CD4-positive, alpha-beta T cell treated with Interleukin-6 at 100 ng/mL for 8 hours (primary cell): Measurements from ENCODE around the gene HMGCS2.

Experiments used
- DNase-seq: peaks from one replicate; pipeline ENCODE4 v3.0.0-alpha.2; 2020; ENCODE audit warnings: mixed read lengths, low spot score

Gene HMGCS2

DNA sequence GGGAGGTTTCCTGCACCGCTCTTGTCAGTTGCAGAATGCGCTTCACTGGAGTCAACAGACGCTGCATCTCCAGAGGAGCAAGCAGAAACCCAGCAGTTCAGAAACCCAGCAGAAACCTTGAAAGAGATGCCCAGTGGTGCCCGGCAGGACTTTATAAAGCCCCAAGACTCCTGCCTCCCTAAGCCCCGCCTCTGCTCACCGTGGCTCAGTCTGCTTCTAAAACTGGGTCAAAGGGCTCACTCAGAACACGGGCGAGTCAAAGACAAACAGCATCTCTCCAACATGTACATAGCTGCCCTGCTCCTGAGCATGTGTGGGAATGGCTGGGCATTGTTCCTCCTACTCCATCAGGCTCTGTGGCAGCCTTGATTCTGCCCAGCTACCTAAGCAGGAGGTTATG is at the start of gene HMGCS2:
Gene HMGCS2 (minus strand): TSS at position 128 of the 400 bp plus-strand sequence. CDS start 61 bp downstream, at position 67.
- DNase-seq: no peak

DNA sequence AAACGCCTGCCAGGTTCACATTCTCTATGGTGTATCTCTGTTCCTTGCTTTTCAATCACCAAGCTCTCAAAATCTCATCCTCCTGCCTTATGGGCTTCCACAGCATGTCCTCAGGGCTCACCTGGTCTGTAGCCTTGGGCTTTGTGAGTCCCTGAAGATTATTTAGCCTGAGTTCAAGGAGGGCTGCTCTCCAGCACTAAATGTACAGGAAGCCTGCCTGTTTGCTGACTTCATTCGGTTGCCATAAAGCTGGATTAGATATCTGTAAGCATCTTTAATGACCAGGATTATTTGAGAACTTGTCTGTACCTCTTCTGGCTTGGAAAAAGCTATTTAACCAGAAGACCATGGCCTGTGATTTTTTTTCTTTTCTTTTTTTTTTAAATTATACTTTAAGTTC is 49.5 kb upstream of the HMGCS2 start:
- DNase-seq: no peak

DNA sequence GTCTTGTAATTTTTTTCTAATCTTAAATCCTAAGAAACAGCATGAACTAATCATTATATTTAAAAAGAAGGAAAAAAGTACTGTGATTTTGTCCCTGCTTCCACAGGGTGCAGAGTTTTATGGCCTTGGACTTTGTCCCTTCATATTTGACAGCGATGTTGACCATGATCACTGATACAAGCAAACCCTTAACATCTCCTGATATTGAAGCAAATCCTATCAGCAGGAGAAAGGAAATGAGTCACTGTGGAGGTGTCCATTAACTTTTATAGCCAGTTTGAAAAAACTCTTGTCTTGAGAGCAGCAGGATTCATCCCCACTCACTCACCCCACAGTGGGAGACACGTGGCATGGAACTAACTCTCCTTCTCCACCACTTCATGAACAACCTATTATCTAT is 47.7 kb upstream of the HMGCS2 start:
- no peak for DNase-seq

DNA sequence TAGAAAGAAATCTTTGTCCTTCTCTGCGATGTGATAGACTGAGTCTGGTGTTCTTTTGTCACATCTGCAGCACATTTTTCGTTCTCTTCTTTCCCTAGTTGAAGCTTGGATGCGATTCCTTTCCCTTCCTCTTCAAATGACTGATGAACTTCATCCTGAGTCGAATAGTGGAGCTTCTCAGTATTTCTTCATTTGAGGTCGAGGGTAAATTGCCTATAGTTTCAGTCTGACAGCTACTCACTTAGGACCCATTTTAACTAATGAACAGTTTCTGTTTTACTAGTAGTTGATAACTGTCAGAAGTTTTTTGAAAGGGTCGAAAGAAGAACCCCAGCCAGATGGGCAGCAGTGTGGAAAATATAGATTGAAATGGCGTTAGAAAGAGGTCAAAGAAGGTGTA is 47.2 kb upstream of the HMGCS2 start:
- no peak for DNase-seq

DNA sequence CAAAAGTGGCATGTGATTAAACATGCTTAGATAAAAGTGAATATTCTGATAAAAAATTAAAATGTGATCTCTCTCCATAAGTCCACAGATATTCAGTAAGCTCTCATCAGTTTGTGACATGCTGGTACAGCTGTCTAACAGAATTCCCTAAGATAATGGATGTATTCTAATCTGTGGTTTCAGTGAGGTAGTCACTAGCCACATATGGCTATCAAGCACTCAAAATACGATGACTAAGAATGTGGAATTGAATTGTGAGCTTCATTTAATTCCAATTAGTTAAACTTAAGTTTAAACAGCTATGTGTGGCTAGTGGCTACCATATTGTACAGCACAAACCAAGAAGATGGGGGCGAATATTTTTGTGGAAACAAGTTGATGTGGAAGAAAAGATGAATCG is 46.7 kb upstream of the HMGCS2 start:
- DNase-seq: no peak

DNA sequence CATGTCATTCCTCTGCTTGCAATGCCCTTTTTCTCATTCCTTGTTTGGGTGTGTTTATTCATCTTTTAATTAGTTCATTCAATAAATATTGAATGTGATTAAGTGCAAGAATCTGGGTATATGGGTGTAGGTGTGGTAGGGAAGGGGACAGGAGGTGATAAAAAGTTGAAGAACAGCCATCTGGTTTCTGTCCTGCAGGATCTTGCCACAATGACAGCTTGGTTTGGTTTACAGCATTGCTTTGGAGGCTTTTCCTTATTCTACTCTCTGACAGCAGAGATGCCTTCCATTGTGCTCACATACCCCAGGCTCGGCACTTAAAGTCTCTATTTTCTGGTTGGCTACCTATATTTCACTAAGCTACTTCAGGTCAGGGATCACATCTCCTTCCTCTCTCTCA is 45.6 kb upstream of the HMGCS2 start:
- DNase-seq: no peak

DNA sequence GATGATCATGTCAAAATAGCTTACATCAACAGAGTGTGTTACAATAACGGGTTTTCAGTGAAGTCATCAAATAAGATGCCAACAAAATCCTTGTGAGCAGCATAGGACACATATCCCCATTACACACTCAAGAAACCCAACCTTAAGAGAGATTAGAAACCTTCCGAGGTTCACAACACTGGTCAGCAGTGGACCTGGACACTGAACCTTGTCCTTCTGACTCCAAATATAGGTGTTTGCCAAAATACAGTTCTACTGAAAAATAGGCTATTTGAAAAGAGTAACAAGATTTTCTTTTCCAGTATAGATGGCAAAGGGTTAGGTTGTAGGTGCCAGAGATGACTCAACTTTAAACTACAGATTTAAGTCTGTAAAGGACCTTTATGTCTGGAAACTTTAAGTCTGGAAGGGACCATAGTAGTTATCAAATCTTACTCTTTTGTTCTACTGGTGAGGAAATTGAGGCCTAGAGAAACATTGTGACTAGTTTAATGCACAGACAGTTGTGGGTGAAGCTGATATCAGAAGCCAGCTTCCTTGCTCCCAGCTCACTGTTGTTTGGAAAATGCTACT is 43.4 kb upstream of the HMGCS2 start:
- no peak for DNase-seq

DNA sequence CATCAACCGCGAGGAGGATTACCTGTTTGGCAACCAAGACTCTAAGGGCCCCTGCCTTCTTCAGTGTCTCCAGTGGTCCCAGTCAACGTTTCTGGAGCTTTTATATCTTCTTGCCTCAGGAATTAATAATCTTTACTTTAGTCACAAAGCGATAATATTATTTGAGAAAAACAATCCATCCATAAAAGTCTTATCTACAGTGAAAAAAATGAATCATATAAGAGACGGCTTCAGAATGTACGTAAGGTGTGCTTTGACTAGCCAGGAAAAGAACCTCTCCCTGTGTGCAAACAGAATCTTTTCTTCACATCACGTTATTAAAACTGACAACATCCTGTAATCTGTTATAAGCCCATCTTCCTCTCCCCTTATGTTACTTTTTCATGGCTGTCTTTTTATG is 42.7 kb upstream of the HMGCS2 start, which contains the start of gene REG4:
Gene REG4 (minus strand): TSS at position 74 of the 400 bp plus-strand sequence. CDS start 2,691 bp downstream, outside the sequence.
- no peak for DNase-seq

DNA sequence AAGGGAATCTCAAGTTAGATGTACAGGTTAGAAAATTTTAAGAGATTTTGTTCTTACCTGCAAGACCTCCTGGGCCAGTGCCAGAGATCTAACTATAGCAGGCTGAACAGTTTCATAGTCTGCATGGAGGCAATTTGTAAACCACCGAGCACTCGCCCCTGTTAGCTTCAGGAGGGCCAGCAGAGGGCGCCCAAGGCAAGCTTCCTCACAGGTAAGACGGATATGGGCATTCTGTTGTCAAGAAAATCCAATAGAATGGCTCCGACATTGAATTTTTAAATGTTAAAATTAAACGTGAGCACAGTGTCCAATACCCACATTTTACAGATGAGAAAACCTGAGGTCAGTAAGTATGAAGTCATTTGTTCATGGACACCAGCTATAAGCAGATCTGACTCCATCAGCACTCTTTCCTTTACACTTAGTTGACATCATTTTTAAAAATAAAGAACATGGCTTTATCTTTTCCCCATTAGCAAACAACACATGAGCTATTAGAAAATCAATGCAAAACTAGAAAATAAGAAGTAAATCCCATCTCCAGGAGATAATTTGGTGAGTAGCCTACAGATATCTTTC is 40.4 kb upstream of the HMGCS2 start:
- DNase-seq: peak; percentile 64

DNA sequence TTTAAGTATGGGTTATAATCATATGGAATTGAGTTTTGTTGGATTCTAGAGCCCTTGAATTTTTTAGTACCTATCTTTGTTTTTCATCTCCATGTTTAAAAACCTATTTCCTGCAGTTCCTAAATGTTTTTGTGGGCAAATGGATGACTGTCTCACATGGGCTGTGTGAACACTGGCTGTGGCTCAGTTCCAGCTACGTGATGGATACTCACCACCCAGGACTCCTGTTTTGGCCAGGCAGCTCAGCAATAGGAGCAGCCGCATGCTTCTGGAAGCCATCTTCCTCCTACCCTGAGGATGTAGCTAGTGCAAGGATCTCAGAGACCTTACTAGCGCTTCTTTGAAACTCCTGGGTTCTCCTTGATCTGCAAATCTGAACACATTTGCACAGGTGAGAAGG is 39.8 kb upstream of the HMGCS2 start:
- DNase-seq: no peak

DNA sequence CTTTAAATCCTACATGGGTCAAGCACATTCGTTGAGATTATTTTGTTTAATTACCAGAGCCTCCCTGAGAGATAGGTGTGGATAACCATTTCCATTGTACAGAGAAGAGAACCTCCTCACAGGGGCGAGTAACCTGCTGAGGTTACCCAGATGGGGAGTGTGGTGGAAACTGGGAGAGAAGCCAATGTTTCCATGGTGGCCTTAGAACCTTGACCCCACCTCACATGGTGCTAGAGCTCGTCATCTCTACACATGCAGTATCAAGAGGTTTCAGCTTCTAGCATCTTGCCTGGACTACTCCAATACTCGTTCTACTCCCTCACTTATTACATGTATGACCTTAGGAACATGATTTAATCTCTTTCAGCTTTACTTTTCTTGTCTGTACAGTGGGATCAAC is 37.8 kb upstream of the HMGCS2 start:
- no peak for DNase-seq

DNA sequence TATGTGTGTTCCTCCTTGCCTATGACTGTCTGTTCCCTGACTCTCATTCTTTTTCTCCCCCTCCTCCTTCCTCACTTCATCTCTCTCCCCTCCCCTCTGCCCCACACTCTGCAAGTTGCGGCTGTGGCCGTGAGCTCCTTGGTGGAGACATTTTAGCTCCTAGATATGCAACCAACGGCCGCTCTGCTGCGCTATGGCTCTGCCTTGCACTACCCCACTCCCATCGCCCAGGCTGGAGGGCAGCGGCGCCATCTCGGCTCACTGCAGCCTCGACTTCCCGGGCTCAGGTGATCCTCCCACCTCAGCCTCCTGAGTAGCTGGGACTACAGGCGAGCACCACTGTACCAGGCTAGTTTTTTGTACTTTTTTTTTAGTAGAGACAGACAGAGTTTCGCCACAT is 37.0 kb upstream of the HMGCS2 start:
- no peak for DNase-seq

DNA sequence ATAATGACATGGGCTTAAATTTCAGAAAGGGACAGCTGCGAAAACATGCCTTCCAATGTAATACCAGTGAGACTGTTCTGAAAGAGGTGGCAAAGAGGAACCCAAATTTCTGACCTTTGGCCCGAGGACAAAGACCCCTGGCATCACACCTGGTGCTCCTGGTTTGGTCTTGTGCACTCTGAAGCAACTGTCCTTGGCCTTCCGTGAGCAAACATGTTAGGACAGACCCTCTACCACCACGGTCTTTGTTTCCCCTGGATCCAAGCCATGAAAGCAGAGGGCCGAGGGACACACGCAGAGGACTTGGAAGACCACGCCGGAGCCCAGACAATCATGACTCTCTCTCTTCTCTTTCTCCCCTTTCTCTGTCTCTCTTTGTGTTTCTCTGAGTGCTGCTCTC is 36.5 kb upstream of the HMGCS2 start:
- no peak for DNase-seq

DNA sequence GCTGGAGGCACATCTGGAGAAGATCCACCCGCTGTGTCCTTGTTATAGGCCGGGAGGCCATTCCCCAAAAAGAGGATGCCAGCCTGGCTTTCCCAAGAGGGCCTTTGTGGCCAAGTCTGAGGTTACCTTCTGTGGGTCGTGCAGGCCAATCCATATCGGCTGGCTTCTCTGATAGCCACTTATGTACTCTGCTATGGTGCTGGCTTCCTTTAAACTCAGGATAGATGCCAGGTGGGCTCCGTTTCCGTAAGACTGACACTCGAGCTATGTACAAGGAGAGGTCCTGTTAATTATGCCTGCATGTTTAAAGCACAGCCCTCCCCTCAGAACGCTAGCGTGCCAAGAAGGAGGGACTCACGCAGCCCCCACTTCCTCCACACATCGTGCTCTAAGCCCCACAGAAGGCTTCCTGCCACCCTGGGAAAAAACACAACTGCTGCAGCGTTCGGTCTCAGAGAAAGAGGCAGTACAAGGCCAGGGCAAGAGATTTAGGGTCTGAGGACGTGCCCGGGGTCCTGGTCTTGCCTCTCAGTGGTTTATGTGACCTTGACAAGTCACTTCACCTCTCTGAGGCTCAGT is 31.0 kb upstream of the HMGCS2 start:
- no peak for DNase-seq

DNA sequence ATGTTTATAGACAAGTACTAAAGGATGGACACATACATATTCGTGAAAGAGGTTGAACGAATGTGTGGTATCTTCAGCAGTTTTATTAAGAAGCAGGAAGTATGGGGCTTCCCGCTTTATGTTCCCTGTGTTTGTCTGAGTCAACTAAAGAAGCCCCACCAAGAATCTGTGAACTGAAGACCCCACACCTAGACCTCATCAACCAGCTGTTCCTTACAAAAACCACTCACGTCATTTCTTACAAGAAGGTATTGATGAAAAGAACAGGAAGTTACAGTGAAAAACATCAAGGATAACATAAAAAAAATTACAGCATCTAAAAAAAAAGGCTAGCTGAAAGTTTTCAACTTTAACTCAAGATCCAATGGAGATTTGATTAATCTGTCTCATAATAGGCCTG is 30.3 kb upstream of the HMGCS2 start:
- DNase-seq: no peak

DNA sequence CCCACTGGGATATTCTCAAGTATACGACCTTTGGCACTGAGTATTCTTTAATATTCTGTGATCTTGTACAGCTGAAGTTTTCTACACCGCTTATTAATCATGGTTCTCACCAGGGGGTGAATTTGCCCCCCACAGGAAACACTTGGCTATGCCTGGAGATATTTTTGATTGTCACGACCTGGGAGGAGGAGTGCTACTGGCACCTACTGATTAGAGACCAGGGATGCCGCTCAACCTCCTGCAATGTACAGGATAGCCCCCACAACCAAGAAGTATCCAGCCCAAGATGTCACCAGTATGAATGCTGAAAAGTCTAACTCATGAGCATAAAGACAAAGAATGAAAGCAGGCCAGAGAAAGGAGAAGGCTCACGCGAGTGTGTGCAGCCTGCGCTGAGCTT is 28.9 kb upstream of the HMGCS2 start:
- no peak for DNase-seq

DNA sequence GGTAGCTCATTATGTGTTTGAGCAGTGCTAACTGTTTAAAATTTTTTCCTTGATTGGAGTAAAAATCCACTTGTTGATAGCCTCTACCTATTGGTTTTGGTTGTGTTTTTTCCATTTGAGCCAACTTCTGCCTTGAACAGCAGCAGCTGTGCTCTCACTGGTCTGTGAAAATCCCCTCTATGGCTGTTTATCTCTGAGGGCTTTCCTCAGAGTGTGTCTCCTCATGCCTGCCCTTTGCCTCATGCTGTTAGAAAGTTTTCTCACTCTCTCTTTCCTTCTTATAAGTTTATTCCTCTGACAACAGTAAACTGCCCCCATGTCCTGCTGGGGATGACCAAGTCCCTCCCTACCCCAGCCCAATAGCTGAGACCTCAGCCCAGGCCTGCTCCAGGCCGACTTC is 28.5 kb upstream of the HMGCS2 start:
- DNase-seq: no peak

DNA sequence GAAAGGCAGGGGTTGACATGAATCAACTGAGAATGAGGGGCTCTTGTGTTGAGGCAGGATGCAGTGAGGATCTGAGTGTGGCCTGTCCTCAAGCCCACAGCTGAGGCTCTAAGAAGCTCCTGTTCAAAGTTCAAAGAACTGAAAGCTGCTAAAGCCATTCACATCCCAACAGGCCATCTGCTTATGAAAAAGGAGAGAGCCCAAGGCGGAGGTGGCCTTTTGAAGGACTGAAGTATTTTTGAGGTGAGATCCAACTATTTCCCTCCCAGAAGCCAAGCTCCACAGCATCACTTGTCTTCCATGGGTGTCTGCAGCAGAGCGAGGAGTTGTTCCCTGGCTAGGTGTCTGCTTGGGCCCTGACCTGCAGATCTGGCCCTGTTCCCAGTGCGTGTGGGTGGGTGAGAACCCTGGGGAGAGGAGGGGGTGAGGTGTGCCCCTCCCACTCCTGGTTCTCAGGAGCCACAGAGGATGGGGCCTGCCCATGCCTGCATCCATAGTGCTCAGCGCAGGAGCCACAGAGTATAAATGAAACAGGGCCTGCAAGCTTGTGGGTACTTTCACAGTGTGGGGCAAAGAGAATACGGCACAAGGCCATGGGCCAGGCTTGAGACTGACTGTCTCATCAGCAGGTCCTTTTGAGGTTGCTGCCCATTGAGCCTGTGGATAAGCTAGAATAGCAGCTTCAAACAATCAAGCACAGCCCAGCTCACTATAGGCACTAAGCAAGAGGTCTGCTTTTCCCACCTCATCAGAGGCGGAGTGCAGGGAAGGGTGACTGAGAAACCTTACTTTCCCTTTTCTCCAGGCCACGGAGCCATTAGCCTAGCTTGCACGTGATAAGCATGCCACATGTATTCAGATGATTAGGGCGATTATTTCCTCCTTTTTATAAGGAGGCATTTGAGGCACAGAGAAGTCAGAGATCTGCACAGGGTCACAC is 26.8 kb upstream of the HMGCS2 start:
- no peak for DNase-seq

DNA sequence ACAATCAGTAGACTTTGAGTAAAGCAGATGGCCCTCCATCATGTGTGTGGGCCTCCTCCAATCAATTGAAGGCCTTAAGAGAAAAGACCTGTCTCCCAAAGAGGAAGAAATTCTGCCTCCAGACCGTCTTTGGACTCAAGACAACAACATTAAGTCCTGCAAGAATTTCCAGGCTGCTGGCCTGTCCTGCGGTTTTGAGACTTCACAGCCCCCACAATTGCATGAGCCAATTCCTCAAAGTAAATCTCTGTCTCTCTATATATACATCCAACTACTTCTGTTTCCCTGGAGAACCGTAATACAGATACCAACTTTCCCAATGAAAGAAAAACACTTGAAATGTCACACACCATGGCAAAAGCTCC is 26.2 kb upstream of the HMGCS2 start:
- DNase-seq: no peak

DNA sequence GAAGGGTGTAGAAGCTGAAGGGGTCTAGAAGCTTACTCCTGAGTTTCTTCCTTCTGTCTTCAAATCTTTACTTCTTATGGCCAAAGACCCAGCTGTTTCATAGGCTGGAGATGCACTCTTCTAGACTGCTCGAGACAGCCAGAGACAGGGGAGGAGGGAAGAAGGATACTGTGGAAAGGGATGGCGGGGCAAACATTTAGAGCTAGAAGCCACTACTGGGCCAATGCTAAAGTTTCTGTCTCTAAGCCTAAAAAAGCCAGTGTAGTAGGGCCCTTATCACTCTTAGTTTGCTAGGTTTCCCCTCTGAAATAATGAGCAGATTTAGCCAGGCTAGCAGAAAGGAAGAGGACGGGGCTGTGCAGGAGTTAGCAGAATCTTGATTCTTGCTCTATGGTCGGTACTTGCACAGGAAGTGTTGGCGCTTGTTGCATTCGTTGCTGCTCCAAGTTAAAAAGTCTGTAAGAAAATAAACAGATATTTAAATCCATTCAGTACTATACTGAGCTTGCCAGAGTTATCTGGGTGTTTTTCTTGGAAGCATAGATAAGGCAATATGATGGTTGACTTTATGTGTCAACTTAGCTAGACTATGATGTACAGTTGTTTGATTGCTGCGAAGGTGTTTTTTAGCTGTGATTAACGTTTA is 25.6 kb upstream of the HMGCS2 start:
- no peak for DNase-seq

DNA sequence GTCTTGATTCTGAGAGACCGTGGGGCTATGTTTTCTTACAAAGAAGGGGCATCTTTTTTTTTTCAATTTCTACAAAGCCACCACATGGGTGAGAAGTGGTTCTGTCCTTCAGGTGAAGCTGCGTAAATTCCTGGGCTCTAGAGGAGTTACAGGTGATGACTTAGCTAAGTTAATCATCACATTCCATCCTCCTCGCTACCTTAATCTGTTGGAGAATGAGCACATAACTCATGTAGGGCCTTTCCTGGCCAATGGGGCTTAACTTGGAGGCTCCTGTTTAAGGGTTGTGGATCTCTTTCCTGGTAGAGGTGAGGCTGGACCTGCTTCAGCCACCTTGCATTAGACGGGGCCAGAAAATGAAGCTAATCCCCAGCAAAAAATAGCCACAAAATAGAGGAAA is 22.7 kb upstream of the HMGCS2 start:
- DNase-seq: no peak

DNA sequence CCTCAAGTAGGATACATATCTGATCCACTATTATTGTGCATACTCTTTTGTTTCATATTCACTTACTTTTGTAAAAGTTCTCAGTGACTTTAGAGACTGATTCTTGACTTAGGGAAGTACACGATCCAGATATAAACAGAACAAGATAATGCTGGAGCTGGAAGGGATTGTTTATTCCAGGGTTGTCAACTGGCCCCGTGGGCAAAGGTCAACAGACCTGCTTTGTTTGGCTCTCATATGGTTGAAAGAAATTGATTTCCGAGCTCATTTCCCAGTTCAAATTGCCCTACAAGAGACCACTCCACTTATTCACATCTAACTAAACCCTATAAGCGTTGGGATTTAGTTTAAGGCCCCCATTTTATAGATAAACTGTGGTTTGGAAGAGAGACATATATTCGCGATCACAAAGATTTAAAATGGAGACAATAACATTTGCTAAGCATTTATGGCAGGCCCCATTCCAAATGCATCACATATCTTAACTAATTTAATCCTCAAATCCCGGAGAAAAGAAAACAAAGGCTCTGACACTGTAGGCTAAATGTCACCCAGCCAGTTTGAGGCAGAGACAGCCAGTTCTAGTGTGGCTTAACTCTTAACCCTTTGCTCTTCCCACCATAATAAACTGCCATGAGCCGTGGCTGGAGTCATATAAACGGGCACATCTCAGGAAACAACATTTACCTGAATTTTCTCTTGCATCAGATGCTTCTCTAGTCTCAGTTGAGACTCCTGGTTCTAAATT is 21.9 kb upstream of the HMGCS2 start:
- DNase-seq: no peak
